K562 (cell line): ENCODE data around the gene GRIK3. TPM values are rescaled to one million over a fixed set of nuclear protein-coding genes. Genes with fewer than 3 reads are reported as not detected.
A peak's percentile ranks its signal among the peaks of the same experiment; 100 is the strongest.

ENCODE experiments used
- ATAC-seq: fragments of 200-7000 bp; cut with Tn5 transposase; 3 replicates; pipeline ENCODE4 v1.9.1; 2020; ENCODE audit warnings: moderate library complexity
- BruUV-seq: library from RNA; stranded (reverse); fragments of 400-500 nt; replicated peaks from 2 replicates; lab custom pipeline; 2021; lab: Mats Ljungman, UMichigan
- CTCF ChIA-PET: fragments of 300-600 bp; formaldehyde crosslinking; extraction: SDS; loops from one replicate; lab custom pipeline; 2021; ENCODE audit warnings: low intra/inter-chr PET ratio; lab: Yijun Ruan, JAX
- POLR2A ChIA-PET: fragments of 300-600, 350-650 bp; sonication (Branson Sonifier 250); formaldehyde crosslinking; extraction: SDS; loops from one replicate; lab custom pipeline; 2021; ENCODE audit warnings: antibody characterized with exemption, inconsistent platforms; lab: Yijun Ruan, JAX
- DNase-seq, 4 experiments: peaks; one replicate each; pipeline versions ENCODE4 v3.0.0 to v3.0.0-alpha.2; 2011 to 2018; ENCODE audit warnings: low spot score in 3 of 4, mixed read lengths in 3 of 4; ENCODE audit errors: extremely low read depth in 1 of 4
- FAIRE-seq: peaks from 2 replicates; lab custom pipeline; 2011; peaks lifted over from hg19 to GRCh38; lab: Jason Lieb, UNC
- H2AFZ ChIP-seq: 2 replicates; pipeline ENCODE4 v1.6.0; 2011; ENCODE audit warnings: low read depth, low read length, control low read depth, inconsistent platforms
- H3K27ac ChIP-seq: fragments of 200-600 bp; 3 replicates; pipeline ENCODE4 v1.8.0; 2011; ENCODE audit warnings: low read depth, mild to moderate bottlenecking, control low read depth, inconsistent platforms, low read length, moderate library complexity, mixed read lengths; ENCODE audit errors: extremely low read depth
- H3K27me3 ChIP-seq, 2 experiments: fragments of 300-600 bp in 1 of 2; 2 replicates in 1 of 2; 3 replicates in 1 of 2; pipeline versions ENCODE4 v1.6.0 to v1.8.0; 2011; ENCODE audit warnings: inconsistent platforms in 2 of 2, low read length in 2 of 2, mild to moderate bottlenecking in 1 of 2, mixed read lengths in 1 of 2, moderate library complexity in 1 of 2; ENCODE audit not compliant: control insufficient read depth in 2 of 2, insufficient read depth in 2 of 2
- H3K36me3 ChIP-seq: fragments of 300-600 bp; 3 replicates; pipeline ENCODE4 v1.8.0; 2011; ENCODE audit warnings: mild to moderate bottlenecking, low read length, inconsistent platforms; ENCODE audit not compliant: control insufficient read depth, insufficient read depth
- H3K4me1 ChIP-seq, 2 experiments: fragments of 200-600 bp in 1 of 2; replicated peaks in 1 of 2; 2 replicates in 1 of 2; 3 replicates in 1 of 2; pipeline versions ENCODE4 v1.5.1 to v1.8.0; 2011; ENCODE audit warnings: inconsistent platforms in 2 of 2, low read length in 2 of 2, mild to moderate bottlenecking in 1 of 2, mixed read lengths in 1 of 2, moderate library complexity in 1 of 2; ENCODE audit not compliant: control insufficient read depth in 2 of 2, insufficient read depth in 2 of 2
- H3K4me2 ChIP-seq: 2 replicates; pipeline ENCODE4 v1.6.1; 2011; ENCODE audit warnings: low read length, control low read depth, inconsistent platforms, mixed read lengths; ENCODE audit not compliant: insufficient read depth
- H3K4me3 ChIP-seq: fragments of 200-600 bp; sonication (generic), shearing (Covaris generic); 2 replicates; pipeline ENCODE4 v1.5.1; 2016; ENCODE audit warnings: control low read depth, inconsistent platforms
- H3K79me2 ChIP-seq: fragments of 200-600 bp; 3 replicates; pipeline ENCODE4 v1.8.0; 2011; ENCODE audit warnings: low read length, inconsistent platforms; ENCODE audit not compliant: control insufficient read depth, insufficient read depth
- H3K9ac ChIP-seq, 2 experiments: 2 replicates each; pipeline versions ENCODE4 v1.6.0 to v1.6.1; 2011; ENCODE audit warnings: low read depth in 2 of 2, low read length in 2 of 2, control low read depth in 1 of 2, inconsistent platforms in 1 of 2, mild to moderate bottlenecking in 1 of 2, mixed read lengths in 1 of 2; ENCODE audit not compliant: insufficient read depth in 1 of 2
- H3K9me1 ChIP-seq: one replicate; pipeline ENCODE4 v1.6.0; 2011; ENCODE audit warnings: inconsistent platforms, mild to moderate bottlenecking, low read length, moderate library complexity; ENCODE audit not compliant: control insufficient read depth, insufficient read depth
- H3K9me3 ChIP-seq: replicated peaks from 2 replicates; pipeline ENCODE4 v1.5.1; 2011; ENCODE audit warnings: low read depth, low read length, inconsistent platforms; ENCODE audit not compliant: control insufficient read depth, insufficient read depth
- H4K20me1 ChIP-seq: replicated peaks from 2 replicates; pipeline ENCODE4 v1.6.1; 2011; ENCODE audit warnings: low read length, inconsistent platforms, mixed read lengths; ENCODE audit not compliant: control insufficient read depth, insufficient read depth
- DACH1 ChIP-seq: fragments of 450-650 bp; IDR thresholded peaks from 2 replicates; pipeline ENCODE4 v1.6.1; 2018; ENCODE audit not compliant: partially characterized antibody
- FOXJ3 ChIP-seq: sonication (generic); formaldehyde crosslinking; IDR thresholded peaks from 2 replicates; pipeline ENCODE4 v1.4.0; 2020; ENCODE audit warnings: mild to moderate bottlenecking, missing genetic modification reagents
- KLF10 ChIP-seq: fragments of 250-450 bp; sonication (Bioruptor Pico); IDR thresholded peaks from 2 replicates; pipeline ENCODE4 v1.6.1; 2021; ENCODE audit warnings: matching md5 sums
- POLR2AphosphoS5 ChIP-seq: IDR thresholded peaks from 2 replicates; pipeline ENCODE4 v1.6.1; 2011; ENCODE audit warnings: mild to moderate bottlenecking, low read depth, low read length, moderate library complexity; ENCODE audit not compliant: control insufficient read depth, insufficient read depth
- RNF2 ChIP-seq: sonication (generic); IDR thresholded peaks from 2 replicates; pipeline ENCODE4 v1.6.1; 2016
- SMAD4 ChIP-seq: fragments of 250-450 bp; sonication (Bioruptor Pico); conservative IDR thresholded peaks from 2 replicates; pipeline ENCODE4 v1.8.0; 2021; ENCODE audit warnings: inconsistent platforms, mild to moderate bottlenecking, moderate library complexity
- TAF15 ChIP-seq: fragments of 200-400 bp; formaldehyde crosslinking; IDR thresholded peaks from 2 replicates; pipeline ENCODE4 v1.6.1; 2017; ENCODE audit warnings: mild to moderate bottlenecking, low read depth, low read length, moderate library complexity
- YY1 ChIP-seq, 3 experiments: IDR thresholded peaks; 2 replicates each; pipeline ENCODE4 v1.6.1; 2011; ENCODE audit warnings: low read length in 2 of 3, mild to moderate bottlenecking in 2 of 3, moderate library complexity in 2 of 3, borderline replicate concordance in 1 of 3, control low read depth in 1 of 3, low read depth in 1 of 3; ENCODE audit not compliant: insufficient read depth in 3 of 3, insufficient replicate concordance in 2 of 3, control insufficient read depth in 1 of 3, insufficient read length in 1 of 3; ENCODE audit errors: extremely low read depth in 1 of 3
- ZNF133 ChIP-seq: fragments of 250-450 bp; sonication (Bioruptor Pico); IDR thresholded peaks from 2 replicates; pipeline ENCODE4 v1.4.0; 2020; ENCODE audit warnings: mild to moderate bottlenecking
- ZNF212 ChIP-seq: fragments of 450-650 bp; formaldehyde crosslinking; IDR thresholded peaks from 2 replicates; pipeline ENCODE4 v1.4.0; 2020; ENCODE audit warnings: mild to moderate bottlenecking
- ZNF764 ChIP-seq: fragments of 250-450 bp; sonication (Bioruptor Pico); IDR thresholded peaks from 2 replicates; pipeline ENCODE4 v1.4.0; 2020; ENCODE audit warnings: low read depth, mild to moderate bottlenecking, moderate library complexity
- WGBS: fragments of 100-300 bp; shearing (Covaris generic); methylation state at CpG from one replicate; pipeline ENCODE4 v1.1.6; 2016; ENCODE audit warnings: low coverage, mixed read lengths; ENCODE audit not compliant: insufficient coverage; ENCODE audit errors: missing lambda C conversion rate; 5-methylcytosine and 5-hydroxymethylcytosine counted together
- in situ Hi-C: fragments of 300-500 bp; cut with MboI; formaldehyde crosslinking; loops from 4 replicates; pipeline ENCODE4 v1.15.0; 2018; ENCODE audit warnings: inconsistent platforms, mixed read lengths
- intact Hi-C: fragments of 100-400 bp; cut with micrococcal nuclease; formaldehyde crosslinking; loops from 2 replicates; pipeline ENCODE4 v1.14.2; 2022
- polyA plus RNA-seq, 8 experiments: library from polyadenylated mRNA; depleted of rRNA in 4 of 8; stranded (reverse) in 5 of 8; unstranded in 3 of 8; fragments of >200 nt; fragmentation: Nextera tagmentation in 2 of 8; fragmentation: Illumina TruSeq in 1 of 8; extraction: Ambion mirVana in 2 of 8; extraction: Trizol in 1 of 8; gene quantifications; 2 replicates each; pipeline versions ENCODE4 v1.2.1 to v1.2.3, GENCODE V29; 2011 to 2014; ENCODE audit warnings: inconsistent platforms in 1 of 8, missing spikeins in 1 of 8
- total RNA-seq, 7 experiments: library from RNA; depleted of rRNA in 6 of 7; stranded (reverse); fragments of >200 nt in 6 of 7; fragmentation: Illumina TruSeq in 2 of 7; extraction: Trizol in 2 of 7; gene quantifications; 2 replicates each; pipeline versions ENCODE4 v1.2.1 to v1.2.3, GENCODE V29; 2011 to 2021; ENCODE audit warnings: low replicate concordance in 1 of 7
- TF ChIP-seq, protein P1 (sequence below), 2 experiments: fragments of 450-650 bp in 1 of 2; sonication (generic) in 1 of 2; formaldehyde crosslinking in 1 of 2; IDR thresholded peaks; 2 replicates each; pipeline versions ENCODE4 v1.7.1 to v1.9.0; 2016 to 2022; ENCODE audit warnings: inconsistent platforms in 1 of 2, mild to moderate bottlenecking in 1 of 2, missing genetic modification reagents in 1 of 2

The GRIK3 gene
- total and polyA plus RNA-seq, 9 of the 15 experiments (the other 6 are each of a cell fraction or from before 2014, with no cell fraction given) = not detected

DNA sequence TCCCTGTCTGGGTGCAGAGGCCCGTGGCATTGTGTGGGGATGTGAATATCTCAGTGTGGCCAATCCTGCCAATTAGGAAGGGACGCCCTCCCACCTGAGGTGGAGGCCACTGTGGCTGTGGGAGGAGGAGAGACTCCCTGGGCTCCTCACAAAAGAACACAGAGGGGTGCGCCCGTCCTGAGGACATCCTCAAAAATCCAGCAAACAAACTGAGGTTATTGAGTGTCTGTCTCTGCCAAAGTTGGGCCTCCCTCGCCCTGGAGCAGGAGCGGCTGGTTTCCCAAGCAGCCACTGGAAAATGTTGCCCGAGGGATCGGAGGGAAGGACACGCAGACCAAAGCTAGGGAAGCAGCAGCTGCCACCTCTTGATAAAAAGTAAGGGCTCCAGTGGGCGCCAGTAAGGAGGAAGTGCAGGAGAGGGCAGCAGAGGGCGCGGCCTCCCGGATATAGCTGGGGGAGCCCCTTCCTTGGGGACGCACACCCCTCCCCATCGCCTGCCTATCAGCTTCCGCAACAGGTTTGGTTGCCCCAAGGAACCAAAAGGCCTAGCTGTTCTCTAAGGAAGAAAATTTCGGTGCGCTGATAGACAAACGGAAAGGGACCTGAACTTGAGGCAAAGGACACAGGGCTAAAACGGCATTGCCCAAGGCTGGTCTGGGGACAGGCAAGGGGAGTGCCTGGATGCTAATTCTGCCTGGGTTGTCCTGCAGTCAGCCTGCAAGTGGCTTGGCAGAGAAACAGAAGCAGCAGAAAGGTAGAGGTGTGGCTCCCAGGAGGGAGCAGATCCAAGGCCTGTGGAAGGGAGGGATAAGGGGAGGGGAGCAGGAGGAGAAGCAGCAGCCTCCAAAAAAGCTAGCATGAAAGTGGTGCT, 1.7 kb upstream of the GRIK3 start:
- intact Hi-C loops (no loop called here), in situ Hi-C loops (no loop called here)
- H3K27me3 ChIP-seq = peaks cover 15 to 66% of the 10 kb centered on the region in 2 experiments; a peak in 4 of 5 replicates
- 0% methylated on average over 19 of the region's 20 CpGs for WGBS
- no peaks in the 10 kb centered on the region for H3K9me3 ChIP-seq
- H3K9me1 ChIP-seq = no peaks in the 10 kb centered on the region
- H3K4me3 ChIP-seq = no peak overlapping the region
- DNase-seq (peak; percentile 47 to 52 (median 47)), ATAC-seq (peak; percentile 80), FAIRE-seq (no peak)
- no peak overlapping the region; a peak in 1 of 4 replicates for H3K9ac ChIP-seq
- no peaks in the 10 kb centered on the region for H3K36me3 ChIP-seq
- no peaks in the 10 kb centered on the region for H3K79me2 ChIP-seq
- H3K4me1 ChIP-seq = peaks cover 0 to 39% of the 10 kb centered on the region in 2 experiments; a peak in 3 of 5 replicates
- no TSS peak for BruUV-seq
- ChIA-PET CTCF (no interaction called here), POLR2A (interaction anchor here (0.7 to 1.2 kb wide), 2 partner anchors 9 to 448 kb away, joined by 3 read pairs; no protein-coding TSS in a partner anchor)
- H3K4me2 ChIP-seq = no peak overlapping the region; the same call in 1 of the 2 replicates
- no peak overlapping the region for H3K27ac ChIP-seq
- H4K20me1 ChIP-seq = peaks cover 29% of the 10 kb centered on the region
- H2AFZ ChIP-seq = peak overlapping the region; percentile 35; the same call in 1 of the 2 replicates
- no peak for TF ChIP-seq TAF15
- TF ChIP-seq ZNF764 (CRISPR knock-in tag) = no peak
- TF ChIP-seq KLF10 (CRISPR knock-in tag) = no peak
- no peak for TF ChIP-seq ZNF133
- TF ChIP-seq DACH1 = no peak
- TF ChIP-seq FOXJ3 = no peak
- TF ChIP-seq ZNF212 (CRISPR knock-in tag) = no peak
- no peak for TF ChIP-seq POLR2AphosphoS5
- no peak for TF ChIP-seq RNF2
- TF ChIP-seq, protein P1, sequence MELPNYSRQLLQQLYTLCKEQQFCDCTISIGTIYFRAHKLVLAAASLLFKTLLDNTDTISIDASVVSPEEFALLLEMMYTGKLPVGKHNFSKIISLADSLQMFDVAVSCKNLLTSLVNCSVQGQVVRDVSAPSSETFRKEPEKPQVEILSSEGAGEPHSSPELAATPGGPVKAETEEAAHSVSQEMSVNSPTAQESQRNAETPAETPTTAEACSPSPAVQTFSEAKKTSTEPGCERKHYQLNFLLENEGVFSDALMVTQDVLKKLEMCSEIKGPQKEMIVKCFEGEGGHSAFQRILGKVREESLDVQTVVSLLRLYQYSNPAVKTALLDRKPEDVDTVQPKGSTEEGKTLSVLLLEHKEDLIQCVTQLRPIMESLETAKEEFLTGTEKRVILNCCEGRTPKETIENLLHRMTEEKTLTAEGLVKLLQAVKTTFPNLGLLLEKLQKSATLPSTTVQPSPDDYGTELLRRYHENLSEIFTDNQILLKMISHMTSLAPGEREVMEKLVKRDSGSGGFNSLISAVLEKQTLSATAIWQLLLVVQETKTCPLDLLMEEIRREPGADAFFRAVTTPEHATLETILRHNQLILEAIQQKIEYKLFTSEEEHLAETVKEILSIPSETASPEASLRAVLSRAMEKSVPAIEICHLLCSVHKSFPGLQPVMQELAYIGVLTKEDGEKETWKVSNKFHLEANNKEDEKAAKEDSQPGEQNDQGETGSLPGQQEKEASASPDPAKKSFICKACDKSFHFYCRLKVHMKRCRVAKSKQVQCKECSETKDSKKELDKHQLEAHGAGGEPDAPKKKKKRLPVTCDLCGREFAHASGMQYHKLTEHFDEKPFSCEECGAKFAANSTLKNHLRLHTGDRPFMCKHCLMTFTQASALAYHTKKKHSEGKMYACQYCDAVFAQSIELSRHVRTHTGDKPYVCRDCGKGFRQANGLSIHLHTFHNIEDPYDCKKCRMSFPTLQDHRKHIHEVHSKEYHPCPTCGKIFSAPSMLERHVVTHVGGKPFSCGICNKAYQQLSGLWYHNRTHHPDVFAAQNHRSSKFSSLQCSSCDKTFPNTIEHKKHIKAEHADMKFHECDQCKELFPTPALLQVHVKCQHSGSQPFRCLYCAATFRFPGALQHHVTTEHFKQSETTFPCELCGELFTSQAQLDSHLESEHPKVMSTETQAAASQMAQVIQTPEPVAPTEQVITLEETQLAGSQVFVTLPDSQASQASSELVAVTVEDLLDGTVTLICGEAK (IDR thresholded peaks at IDR 0.05) = peak; percentile 81
- TF ChIP-seq, protein P1 (CRISPR knock-in tag; IDR thresholded peaks at IDR 0.05) = no peak
- no peak for TF ChIP-seq YY1 (IDR thresholded peaks at IDR 0.05; ENCODE audit: borderline replicate concordance in 1 of 3, control insufficient read depth in 1 of 3, extremely low read depth in 1 of 3, insufficient read depth in 3 of 3, insufficient read length in 1 of 3, insufficient replicate concordance in 2 of 3, low read depth in 1 of 3, low read length in 2 of 3)
- TF ChIP-seq SMAD4 (CRISPR knock-in tag) = no peak
